Pancreas (tissue), 10 donors: ENCODE measurements around the gene NFE2. TPM values are rescaled to one million over a fixed set of nuclear protein-coding genes. Genes with fewer than 3 reads are reported as not detected.
"Not testable (repeated sequence)": the region's sequence is repeated elsewhere in the genome, so short reads cannot be mapped to it uniquely, and the experiment has no call there.

Experiments used
- ATAC-seq, 4 donors: fragments of 200-7000 bp; cut with Tn5 transposase; one replicate each; pipeline versions ENCODE4 v1.8.0 to v1.9.1; 2020; ENCODE audit warnings: mild to moderate bottlenecking in 4 of 4, moderate library complexity in 4 of 4
- DNase-seq, 6 donors: peaks; one replicate each; pipeline ENCODE4 v3.0.0-alpha.2; 2020
- FAIRE-seq: peaks from 2 replicates; lab custom pipeline; 2012; peaks lifted over from hg19 to GRCh38; lab: Jason Lieb, UNC
- H3K27ac ChIP-seq, 4 donors: fragments of 200-600 bp; sonication (generic); 1 replicate in 3 of 4; 2 replicates in 1 of 4; pipeline versions ENCODE4 v1.5.0 to v1.8.0; 2020
- H3K27me3 ChIP-seq, 4 donors: fragments of 200-600 bp; one replicate each; pipeline ENCODE4 v1.8.0; 2021
- H3K36me3 ChIP-seq, 3 donors: fragments of 200-600 bp; sonication (generic) in 1 of 3; one replicate each; pipeline versions ENCODE4 v1.5.0 to v1.8.0; 2020 to 2021
- H3K4me1 ChIP-seq, 3 donors: fragments of 200-600 bp; one replicate each; pipeline ENCODE4 v1.8.0; 2021
- H3K4me3 ChIP-seq, 4 donors: fragments of 200-600 bp; sonication (generic) in 2 of 4; one replicate each; pipeline versions ENCODE4 v1.5.0 to v1.8.0; 2020 to 2021
- H3K9me3 ChIP-seq, 4 donors: fragments of 200-600 bp; one replicate each; pipeline ENCODE4 v1.8.0; 2021
- WGBS, 2 donors: extraction: QIAGEN DNeasy Blood & Tissue Kit; methylation state at CpG; one replicate each; pipeline ENCODE4 v1.1.7; 2013; 5-methylcytosine and 5-hydroxymethylcytosine counted together
- intact Hi-C, 3 donors: fragments of 100-400 bp; cut with DNase I; formaldehyde crosslinking; loops; one replicate each; pipeline versions ENCODE4 v1.11.1 to v1.14.2; 2022
- polyA plus RNA-seq, 2 donors: library from polyadenylated mRNA; stranded (reverse); fragments of 200-250 nt; gene quantifications; one replicate each; pipeline ENCODE4 v1.2.3, GENCODE V29; 2013
- total RNA-seq, 6 donors: library from RNA; stranded (reverse); fragmentation: NEBNext Ultra II Directional in 4 of 6; extraction: Animal tissue kit (Norgen Biotek cat#: 25700) in 4 of 6; gene quantifications; one replicate each; pipeline versions ENCODE4 v1.2.1 to v1.2.4, GENCODE V29; 2021 to 2023
- TF ChIP-seq, protein P1 (sequence below), 4 donors: fragments of 200-600 bp; sonication (generic) in 3 of 4; IDR thresholded peaks; one replicate each; pipeline versions ENCODE4 v1.5.0 to v1.8.0; 2021; ENCODE audit warnings: antibody characterized with exemption in 4 of 4
- donor health status: healthy with polysubstance abuse.
- donor health status: DM: no; HTN: no; CAD: no; lungs with moderate emphysema.
- donor health status: DM: no; HTN: no; CAD: no.
- donor health status: control.
- donor health status: control.
- donor health status: Bipolar disorder and iron deficiency.
- donor health status: DM: yes; HTN: yes; CAD: no.
- donor health status: DM: no; HTN: no; CAD: no.
- donor health status: DM: no; HTN: no; CAD: no.
- donor health status: DM: yes; HTN: yes; CAD: no.

Gene NFE2
- total and polyA plus RNA-seq, 8 donors, result 0.16 to 0.58 (median 0.34) TPM; not detected in 1

DNA sequence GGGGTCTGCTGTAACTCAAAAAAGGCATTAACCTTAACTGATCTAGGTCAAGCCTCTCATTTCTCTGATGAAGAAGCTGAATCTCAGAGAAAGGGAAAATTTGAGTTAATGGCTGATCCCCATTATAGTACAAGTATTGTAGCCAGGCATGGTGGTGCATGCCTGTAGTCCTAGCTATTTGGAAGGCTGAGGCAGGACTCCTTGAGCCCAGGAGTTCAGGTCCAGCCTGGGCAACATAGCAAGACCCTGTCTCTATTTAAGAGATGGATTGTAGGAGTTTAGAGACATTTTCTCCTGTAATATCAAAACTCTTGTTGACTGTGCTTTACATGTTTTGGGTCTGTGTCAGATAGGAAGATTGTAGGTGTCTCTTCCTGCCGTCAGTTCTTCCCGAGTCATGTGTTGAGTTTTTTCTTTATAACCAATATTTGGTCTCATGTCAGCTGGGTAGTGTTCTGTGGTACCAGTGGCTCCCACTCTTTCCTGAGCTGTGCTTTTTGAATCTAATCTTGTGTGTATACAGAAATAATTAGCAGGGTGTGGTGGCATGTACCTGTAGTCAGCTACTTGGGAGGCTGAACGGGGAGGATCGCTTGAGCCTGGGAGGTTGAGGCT lies 32.7 kb upstream of the NFE2 start:
- no peak for DNase-seq
- WGBS, 2 donors, result 92 to 96% methylated on average over 4 of the region's 4 CpGs
- no peak for FAIRE-seq
- intact Hi-C loops, result no loop called here
- Histone ChIP-seq H3K36me3 (no peaks in the 10 kb centered on the region), H3K4me3 (no peak overlapping the region), H3K27me3 (no peaks in the 10 kb centered on the region), H3K9me3 (no peaks in the 10 kb centered on the region), H3K4me1 (peaks cover 14 to 46% (median 15%) of the 10 kb centered on the region in 3 donors), H3K27ac (no peak overlapping the region)
- TF ChIP-seq, protein P1, sequence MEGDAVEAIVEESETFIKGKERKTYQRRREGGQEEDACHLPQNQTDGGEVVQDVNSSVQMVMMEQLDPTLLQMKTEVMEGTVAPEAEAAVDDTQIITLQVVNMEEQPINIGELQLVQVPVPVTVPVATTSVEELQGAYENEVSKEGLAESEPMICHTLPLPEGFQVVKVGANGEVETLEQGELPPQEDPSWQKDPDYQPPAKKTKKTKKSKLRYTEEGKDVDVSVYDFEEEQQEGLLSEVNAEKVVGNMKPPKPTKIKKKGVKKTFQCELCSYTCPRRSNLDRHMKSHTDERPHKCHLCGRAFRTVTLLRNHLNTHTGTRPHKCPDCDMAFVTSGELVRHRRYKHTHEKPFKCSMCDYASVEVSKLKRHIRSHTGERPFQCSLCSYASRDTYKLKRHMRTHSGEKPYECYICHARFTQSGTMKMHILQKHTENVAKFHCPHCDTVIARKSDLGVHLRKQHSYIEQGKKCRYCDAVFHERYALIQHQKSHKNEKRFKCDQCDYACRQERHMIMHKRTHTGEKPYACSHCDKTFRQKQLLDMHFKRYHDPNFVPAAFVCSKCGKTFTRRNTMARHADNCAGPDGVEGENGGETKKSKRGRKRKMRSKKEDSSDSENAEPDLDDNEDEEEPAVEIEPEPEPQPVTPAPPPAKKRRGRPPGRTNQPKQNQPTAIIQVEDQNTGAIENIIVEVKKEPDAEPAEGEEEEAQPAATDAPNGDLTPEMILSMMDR (IDR thresholded peaks at IDR 0.05), result no peak
- ATAC-seq, result no peak

DNA sequence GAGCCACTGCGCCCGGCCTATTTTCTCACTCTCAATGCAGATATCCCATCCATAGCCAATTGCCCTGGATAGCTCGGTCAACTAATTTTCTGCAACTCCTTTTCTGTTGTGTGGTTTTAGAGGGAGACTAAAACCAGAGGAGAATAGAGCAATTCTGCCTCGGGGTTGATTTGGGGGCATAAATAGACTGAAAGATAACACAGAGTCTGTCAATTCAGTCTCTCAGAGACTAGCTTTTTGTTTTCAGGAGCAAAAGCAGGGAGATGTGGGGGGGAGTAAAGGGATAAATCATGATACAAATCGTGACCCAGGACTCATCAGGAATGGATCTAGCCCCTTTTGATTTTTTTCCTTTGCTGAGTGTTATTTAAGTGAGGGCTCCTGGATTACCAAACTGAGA lies 30.6 kb upstream of the NFE2 start:
- no peaks in the 10 kb centered on the region for H3K27me3 ChIP-seq
- 78 to 85% methylated on average over 5 of the region's 5 CpGs for WGBS, 2 donors
- H3K36me3 ChIP-seq, result no peaks in the 10 kb centered on the region
- H3K9me3 ChIP-seq, result no peaks in the 10 kb centered on the region
- no peak for FAIRE-seq
- DNase-seq, result no peak
- no peak overlapping the region for H3K4me3 ChIP-seq
- intact Hi-C loops, result no loop called here
- H3K27ac ChIP-seq, result no peak overlapping the region
- peaks cover under 1 to 33% (median 4%) of the 10 kb centered on the region in 3 donors for H3K4me1 ChIP-seq
- TF ChIP-seq, protein P1 (IDR thresholded peaks at IDR 0.05), result no peak
- no peak for ATAC-seq

DNA sequence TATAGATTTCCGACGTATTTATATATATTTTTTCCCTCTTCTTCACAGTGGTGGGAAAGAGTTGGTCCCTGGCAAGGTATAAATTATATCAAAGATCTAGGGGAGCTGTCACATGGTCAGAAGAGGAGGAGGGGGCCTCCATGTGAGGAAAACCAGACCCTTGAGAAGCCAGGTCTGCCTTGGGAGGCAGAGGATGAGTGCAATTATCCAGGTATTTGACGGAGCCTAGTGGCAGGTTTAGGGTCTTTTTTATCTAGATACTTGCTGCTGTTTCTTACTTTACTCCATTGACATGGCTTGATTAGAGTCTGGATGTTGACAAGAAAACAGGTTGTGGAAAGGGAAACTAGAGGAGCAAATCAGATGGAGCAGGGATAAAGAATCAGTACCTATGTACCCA lies 29.6 kb upstream of the NFE2 start:
- Histone ChIP-seq H3K9me3 (no peaks in the 10 kb centered on the region), H3K36me3 (no peaks in the 10 kb centered on the region), H3K4me1 (peaks cover 0 to 30% (median 4%) of the 10 kb centered on the region in 3 donors), H3K27ac (no peak overlapping the region), H3K4me3 (no peak overlapping the region), H3K27me3 (no peaks in the 10 kb centered on the region)
- TF ChIP-seq, protein P1 (IDR thresholded peaks at IDR 0.05), result no peak
- intact Hi-C loops, result no loop called here
- DNase-seq, result no peak
- ATAC-seq, result no peak
- no peak for FAIRE-seq
- 62 to 69% methylated on average over 3 of the region's 3 CpGs for WGBS, 2 donors

DNA sequence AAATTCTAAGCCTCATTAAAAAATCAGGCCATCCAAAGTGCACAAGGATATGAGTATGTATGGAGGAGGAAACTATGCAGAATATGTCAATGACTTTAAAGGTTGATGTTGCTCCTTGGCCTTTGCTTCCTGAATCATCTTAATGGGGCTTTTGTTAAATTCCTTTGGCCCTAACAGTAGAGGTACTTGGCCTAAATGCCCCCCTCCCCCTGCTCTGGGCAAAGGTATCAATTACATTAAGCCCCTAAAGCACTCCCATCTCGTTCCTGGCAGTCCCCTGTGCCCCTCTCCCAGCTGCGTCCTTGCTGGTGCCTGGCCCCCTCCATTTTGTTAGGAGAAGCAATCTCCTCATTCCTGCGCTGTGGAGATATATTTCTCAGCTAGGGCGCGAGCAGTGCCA lies 28.9 kb upstream of the NFE2 start:
- TF ChIP-seq, protein P1 (IDR thresholded peaks at IDR 0.05), result no peak
- Histone ChIP-seq H3K4me3 (no peak overlapping the region), H3K27me3 (no peaks in the 10 kb centered on the region), H3K36me3 (no peaks in the 10 kb centered on the region), H3K4me1 (peaks cover 0 to 27% (median 4%) of the 10 kb centered on the region in 3 donors), H3K27ac (no peak overlapping the region), H3K9me3 (no peaks in the 10 kb centered on the region)
- no peak for FAIRE-seq
- intact Hi-C loops, result no loop called here
- no peak for DNase-seq
- no peak for ATAC-seq
- 57 to 59% methylated on average over 5 of the region's 5 CpGs for WGBS, 2 donors

DNA sequence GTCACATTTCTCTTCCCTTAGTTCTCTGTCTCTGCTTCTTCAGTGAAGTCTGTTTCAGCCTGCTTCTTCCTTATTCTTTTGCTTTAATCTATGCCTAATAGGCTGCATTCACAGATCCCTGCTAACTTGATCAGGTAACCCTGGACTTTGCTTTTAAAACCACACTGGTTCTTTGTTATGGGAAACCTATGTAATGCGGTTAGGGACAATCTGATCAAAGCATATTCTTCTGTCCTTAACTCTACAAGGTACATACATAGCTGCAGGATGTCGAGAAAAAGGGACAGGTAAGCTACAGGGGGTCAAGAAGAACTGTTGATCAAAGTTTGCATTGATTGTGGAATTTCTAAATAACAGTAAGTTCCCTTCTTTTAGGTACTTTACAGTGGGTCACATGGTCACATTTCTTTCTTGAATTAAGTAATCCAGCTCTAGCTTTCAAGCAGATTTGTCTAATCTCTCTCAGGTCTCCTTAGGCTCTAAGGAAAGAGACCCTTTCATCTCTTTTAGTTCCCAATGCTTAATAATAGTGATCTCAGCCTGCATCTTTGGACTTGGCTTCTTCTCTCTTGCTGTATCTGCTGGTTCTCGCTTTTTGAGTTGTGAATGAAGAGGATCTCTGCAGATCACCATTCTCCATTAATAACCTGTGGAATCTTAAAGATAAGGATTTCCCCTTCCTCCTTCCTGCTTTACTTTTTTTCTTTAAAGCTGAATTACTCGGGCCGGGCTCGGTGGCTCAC lies 28.0 kb upstream of the NFE2 start:
- Histone ChIP-seq H3K9me3 (no peaks in the 10 kb centered on the region), H3K36me3 (no peaks in the 10 kb centered on the region), H3K27me3 (no peaks in the 10 kb centered on the region), H3K4me1 (peaks cover 0 to 26% (median 4%) of the 10 kb centered on the region in 3 donors), H3K4me3 (no peak overlapping the region), H3K27ac (peak overlapping the region in 2 of 4 donors; percentile 5 to 27)
- FAIRE-seq (no peak), ATAC-seq (no peak), DNase-seq (no peak)
- intact Hi-C loops, result no loop called here
- TF ChIP-seq, protein P1 (IDR thresholded peaks at IDR 0.05), result no peak
- 49 to 62% methylated on average over 6 of the region's 6 CpGs for WGBS, 2 donors

DNA sequence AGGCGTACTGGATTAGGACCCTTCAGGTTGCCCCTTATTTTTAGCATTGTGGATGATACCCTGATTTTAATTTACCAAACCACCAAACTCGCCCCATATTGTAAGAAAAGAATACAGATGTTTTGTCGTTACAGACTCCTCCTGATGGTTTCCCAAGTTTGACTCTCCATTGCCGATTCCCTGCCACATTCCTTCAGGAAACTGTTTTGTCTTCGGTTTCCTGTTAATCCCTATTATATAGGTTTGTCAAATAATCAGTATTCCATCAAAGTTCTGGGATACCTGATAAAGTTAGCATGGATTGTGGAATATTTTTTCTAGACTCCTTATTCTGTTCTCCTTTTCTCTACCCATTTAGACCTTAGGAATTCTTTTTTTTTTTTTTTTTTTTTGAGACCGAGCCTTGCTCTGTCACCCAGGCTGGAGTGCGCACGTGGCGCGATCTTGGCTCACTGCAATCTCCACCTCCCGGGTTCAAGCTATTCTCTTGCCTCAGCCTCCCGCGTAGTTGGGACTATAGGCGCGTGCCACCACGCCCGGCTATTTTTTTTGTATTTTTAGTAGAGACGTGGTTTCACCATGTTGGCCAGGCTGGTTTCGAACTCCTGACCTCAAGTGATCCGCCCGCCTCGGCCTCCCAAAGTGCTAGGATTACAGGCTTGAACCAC lies 24.8 kb upstream of the NFE2 start:
- Histone ChIP-seq H3K4me3 (peak overlapping the region; percentile 53 to 78 (median 62)), H3K4me1 (peaks cover 0 to 18% (median 4%) of the 10 kb centered on the region in 3 donors), H3K27ac (peak overlapping the region; percentile 79 to 93 (median 90))
- intact Hi-C loops, H3K36me3 ChIP-seq, FAIRE-seq, H3K9me3 ChIP-seq, H3K27me3 ChIP-seq: not testable (repeated sequence)
- DNase-seq, result peak in 1 of 6 donors; percentile 30
- 19 to 23% methylated on average over 22 of the region's 22 CpGs for WGBS, 2 donors
- peak in 2 of 4 donors; percentile 6 to 7 for ATAC-seq
